Measurements from ENCODE around the gene GAL.

GAL gene

DNA sequence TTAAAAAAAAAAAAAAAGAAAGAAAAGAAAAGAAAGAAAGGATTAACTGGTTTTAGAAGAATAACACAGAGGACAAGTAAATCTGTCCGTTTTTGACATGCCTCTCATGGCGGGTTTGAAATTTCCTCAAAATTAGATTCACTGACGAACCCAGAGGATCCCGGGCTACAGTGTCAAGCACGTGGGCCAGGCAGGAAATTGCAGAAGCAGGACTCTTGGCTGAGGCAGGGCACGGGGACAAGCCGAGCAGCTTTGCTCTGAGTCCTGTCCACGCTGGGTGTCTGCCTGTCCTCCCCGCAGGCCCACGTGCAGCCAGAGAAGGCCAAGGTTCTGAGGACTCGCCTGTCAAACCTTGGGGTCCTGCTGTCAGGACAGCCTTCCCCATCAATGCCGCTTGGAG is 24.7 kb downstream of the GAL start:
- DNase-seq (ENCODE audit: low spot score), result no peak

DNA sequence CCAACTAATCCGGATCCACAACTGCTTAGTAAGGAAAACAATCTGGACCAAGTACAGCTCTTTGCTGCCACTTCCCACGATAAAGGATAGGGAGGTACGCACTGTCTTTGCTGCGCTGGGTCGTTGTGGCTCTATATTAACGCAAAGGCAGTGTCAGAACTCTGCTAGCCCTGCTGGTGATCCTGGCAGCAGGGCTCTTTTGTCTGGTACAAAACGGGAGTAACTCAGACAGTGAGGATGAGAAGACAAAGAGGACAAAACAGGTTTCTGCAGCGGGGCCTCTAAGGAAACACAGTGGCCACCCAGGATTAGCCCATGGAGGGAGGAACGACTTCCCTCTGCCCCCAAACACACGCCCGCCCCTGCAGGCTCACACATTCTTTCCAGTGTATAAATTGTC is 26.1 kb downstream of the GAL start:
- DNase-seq (ENCODE audit: low spot score), result no peak

DNA sequence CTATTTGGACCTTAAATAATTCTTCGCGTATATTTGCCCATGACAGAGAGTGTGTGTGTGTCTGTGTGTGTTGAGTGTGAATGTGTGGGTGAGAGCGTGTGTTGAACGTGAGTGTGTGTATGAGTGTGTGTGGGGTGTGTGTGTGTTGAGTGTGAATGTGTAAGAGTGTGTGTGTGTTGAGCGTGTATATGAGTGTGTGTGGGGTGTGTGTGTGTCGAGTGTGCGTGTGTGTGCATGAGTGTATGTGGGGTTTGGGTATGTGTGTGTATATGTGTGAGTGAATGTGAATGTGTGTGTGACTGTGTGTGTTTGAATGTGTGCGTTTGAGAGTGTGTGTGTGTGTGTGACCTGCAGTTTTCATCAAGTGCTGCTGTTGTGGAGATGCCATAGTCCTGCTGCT is 26.8 kb downstream of the GAL start:
- DNase-seq (ENCODE audit: low spot score), result no peak

DNA sequence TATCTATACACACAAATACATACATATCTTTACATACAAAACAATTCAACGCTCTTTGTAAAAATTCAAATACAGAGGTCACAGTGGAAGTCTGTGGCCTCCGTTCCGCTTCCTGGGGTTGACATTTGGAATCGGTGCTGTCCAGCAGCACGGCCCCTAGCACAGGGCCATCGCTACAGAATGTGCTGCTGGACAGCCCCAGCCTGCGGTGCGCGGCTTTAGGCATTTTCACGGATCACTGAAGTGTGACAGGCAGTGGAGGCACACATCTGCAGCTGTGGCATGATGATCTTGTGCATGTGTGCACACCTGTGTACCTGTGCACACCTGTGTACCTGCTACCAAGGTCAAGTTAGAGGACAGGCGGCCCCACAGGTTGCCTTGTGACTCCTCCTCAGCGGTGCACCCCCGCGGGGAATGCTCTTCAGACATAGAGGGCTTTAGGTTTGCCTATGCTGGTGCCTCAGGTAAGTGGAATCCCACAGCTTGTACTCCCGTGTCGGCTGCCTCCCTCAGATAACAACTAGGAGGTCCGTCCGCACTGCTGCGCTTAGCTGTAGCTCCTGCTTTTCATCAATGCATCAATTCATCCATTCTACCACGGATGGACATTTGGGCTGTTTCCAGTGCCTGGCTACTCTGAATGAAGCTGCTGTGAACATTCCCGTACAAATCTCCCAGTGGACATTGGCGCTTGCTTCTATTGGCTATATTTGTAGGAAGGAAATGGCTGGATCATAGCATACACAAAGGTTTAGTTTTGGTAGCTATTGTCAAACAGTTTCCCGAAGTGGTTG is 29.9 kb downstream of the GAL start:
- DNase-seq (ENCODE audit: low spot score), result no peak

DNA sequence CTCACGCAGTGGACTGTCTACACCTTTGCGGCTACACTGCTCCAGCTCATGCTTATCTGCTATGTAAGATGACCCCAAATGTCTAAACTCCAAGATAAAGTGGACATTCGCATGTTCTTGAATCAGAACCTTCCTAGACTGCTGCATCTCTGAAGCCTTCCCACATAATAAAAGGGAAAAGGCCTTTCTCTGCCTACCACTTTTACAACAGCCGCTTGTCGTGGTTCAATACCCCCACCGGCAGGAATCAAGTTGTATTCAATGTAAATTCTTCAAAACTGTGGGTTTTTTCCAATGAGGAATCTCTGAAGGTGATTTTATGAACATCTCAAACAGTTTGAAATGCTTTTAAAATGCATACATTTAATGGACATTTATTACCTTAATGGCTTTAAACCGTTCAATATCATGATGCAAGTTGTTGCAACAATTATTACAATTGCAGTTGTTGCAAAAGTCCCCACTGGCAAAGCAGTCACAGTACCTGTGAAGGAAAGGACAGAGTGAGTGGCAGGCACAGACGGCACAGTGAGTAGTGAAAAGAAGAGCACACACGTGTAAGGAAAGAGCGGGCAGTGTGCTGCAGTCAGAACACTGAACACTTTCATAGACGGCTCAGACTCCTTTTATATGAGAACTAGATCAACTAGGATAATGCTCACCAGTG is 31.2 kb downstream of the GAL start:
- DNase-seq (ENCODE audit: low spot score), result no peak

DNA sequence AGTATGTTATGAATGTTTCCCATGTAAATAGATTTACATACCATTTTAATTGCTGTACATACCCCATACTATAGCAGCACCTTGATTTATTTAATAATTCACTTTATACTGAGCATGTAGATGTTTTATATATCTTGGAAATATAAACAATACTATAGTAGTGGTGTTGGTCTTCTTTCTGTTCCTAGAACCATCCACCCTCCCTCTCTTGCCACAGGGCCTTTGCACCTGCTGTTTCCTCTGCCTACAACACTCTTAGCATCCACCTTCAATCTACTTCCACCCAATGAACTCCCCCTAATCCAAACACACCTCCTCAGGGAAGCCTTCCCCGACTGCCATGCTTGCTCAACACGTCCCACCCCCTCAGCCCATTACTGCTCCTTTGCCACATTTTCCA is 36.7 kb downstream of the GAL start:
- DNase-seq (ENCODE audit: low spot score), result no peak

DNA sequence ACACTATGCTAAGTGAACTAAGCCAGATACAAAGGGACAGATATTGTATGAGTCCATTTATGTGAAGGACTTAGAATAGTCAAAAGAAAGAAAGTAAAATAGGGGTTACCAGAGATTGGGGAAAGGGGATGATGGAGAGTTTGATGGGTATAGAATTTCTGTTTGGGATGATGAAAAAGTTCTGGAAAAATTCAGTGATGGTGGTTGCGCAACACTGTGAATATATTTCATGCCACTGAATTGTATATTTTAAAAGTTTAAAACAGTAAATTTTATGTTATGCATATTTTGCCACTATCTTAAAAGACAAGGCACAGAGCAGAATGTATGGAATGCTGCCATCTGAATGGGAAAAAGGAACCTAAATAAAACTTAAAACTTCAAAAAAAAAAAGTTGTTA is 37.8 kb downstream of the GAL start:
- DNase-seq (ENCODE audit: low spot score), result no peak

DNA sequence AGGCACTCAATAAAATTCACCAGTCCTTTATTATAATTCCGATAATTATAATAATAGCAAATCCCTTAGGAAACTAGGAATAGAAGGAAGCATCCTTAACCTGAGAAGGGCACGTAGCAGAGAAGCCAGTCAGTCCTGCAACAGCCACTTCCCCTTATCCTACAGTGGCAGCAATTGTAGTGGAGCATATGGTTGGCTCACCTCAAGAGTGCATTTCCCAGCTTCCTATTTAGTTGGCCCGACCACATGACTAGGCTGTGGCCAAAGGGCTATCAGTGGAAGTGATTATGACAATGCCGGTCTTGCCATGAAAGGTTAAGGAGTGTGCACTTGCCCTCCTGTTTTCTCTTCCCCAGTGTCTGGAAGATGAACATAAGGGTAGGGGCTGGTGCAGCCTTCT is 39.9 kb downstream of the GAL start:
- no peak for DNase-seq (ENCODE audit: low spot score)

DNA sequence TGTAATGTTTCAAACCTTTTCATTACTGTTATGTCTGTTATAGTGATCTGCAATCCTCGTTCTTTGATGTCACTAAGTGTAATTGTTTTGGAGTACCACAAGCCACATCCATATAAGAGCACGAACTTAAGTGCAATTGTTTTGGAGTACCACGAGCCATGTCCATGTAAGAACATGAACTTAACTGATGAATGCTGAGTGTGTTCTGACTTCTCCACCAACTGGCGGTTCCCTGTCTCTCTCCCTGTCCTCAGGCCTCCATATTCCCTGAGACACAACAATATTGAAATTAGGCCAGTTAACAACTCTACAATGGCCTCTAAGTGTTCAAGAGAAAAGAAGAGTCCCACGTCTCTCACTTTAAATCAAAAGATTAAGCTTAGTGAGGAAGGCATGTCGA is 43.4 kb downstream of the GAL start:
- no peak for DNase-seq (ENCODE audit: low spot score)

DNA sequence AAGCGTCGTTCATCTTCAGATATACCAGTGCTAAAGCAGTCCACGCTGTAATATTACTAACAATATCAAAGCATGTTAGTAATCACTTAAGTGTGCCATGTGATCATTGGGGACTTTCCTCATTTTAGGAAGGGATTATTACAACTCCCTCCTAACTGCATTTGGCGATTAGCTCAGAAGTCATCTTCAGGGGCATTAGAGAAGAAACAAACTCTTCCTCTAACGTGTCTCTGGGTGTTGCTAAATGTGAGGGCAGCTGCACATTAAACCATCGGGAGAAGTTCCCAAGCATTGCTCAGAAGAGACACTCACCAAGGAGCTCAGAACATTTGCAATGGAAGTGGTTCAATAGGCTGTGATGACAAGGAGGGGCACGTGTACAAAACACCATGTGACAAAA is 49.8 kb downstream of the GAL start:
- no peak for DNase-seq (ENCODE audit: low spot score)

DNA sequence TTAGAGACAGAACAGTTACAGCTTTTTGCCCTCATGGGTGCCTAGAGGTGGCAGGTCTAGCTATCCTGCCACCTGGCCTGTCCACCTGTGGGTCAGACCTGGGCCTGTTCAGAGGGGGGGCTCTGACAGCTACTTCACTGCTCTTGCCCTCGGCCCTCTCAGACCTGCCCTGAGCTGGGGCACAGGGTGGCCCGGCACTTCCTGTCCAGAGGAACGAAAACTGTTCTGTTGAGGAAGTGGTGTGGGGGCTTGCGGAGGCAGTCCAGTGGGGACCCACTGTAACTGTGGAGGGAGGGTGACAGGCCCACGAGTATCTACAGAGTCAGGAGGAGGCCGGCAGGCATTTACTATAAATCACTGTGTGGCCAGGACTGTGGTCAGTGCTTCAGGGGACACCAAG is 50.8 kb downstream of the GAL start:
- DNase-seq (ENCODE audit: low spot score), result no peak

DNA sequence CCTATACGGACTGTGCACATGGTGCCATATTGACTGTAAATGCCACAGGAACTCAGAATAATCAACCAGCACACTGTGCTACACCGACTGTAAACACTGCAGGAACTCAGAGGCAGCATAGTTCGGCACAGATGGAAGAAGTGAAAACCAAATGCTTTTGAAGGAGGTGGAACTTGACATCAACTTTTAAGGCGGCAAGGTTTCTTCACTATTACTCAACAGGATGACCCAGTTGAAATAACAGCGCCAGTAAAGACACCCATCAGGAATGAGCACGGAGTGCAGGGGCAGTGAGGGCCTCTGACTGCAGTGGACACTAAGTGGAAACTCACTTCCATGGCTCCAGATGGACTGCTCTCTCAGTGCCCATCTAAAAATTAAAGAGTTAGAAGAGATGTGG is 51.3 kb downstream of the GAL start:
- DNase-seq (ENCODE audit: low spot score), result no peak

Measured in CD4-positive, alpha-beta T cell treated with Interleukin-2 at 100 ng/mL for 4 hours (primary cell).